NT2/D1 (cell line): ENCODE measurements around the gene FER.

Experiments used
- SUZ12 ChIP-seq: IDR thresholded peaks from 2 replicates; pipeline ENCODE4 v1.6.1; 2011; ENCODE audit not compliant: insufficient read length, insufficient read depth; ENCODE audit errors: extremely low read depth
- YY1 ChIP-seq: IDR thresholded peaks from 2 replicates; pipeline ENCODE4 v1.6.1; 2011; ENCODE audit not compliant: insufficient read length, insufficient read depth

- TF ChIP-seq YY1: no peak
- TF ChIP-seq SUZ12: no peak
These were observed 429.5 kb downstream of the FER start for GRCh38 chr5:109177227-109177626.
